ENCODE data around the gene PPP1R12A.
A peak's percentile ranks its signal among the peaks of the same experiment; 100 is the strongest.

PPP1R12A gene

GRCh38 chr12:79934281-79935020, 446 bp downstream of the PPP1R12A start:
- peak; percentile 46 for DNase-seq

- DNase-seq = peak; percentile 41
These were observed 1.2 kb downstream of the PPP1R12A start for GRCh38 chr12:79933532-79934264.

- DNase-seq = no peak
These were observed 1.9 kb downstream of the PPP1R12A start for GRCh38 chr12:79933043-79933442.

GRCh38 chr12:79932357-79932756, 2.5 kb downstream of the PPP1R12A start:
- DNase-seq = no peak

- DNase-seq = no peak
These were observed 5.8 kb downstream of the PPP1R12A start for GRCh38 chr12:79929065-79929464.

GRCh38 chr12:79927772-79928474, 7.0 kb downstream of the PPP1R12A start:
- peak; percentile 76 for DNase-seq

- DNase-seq = no peak
These were observed 7.9 kb downstream of the PPP1R12A start for GRCh38 chr12:79926951-79927350.

- no peak for DNase-seq
These were observed 9.4 kb downstream of the PPP1R12A start for GRCh38 chr12:79925492-79925891.

- no peak for DNase-seq
These were observed 13.1 kb downstream of the PPP1R12A start for GRCh38 chr12:79921786-79922185.

GRCh38 chr12:79920421-79921238, 14.3 kb downstream of the PPP1R12A start:
- no peak for DNase-seq

GRCh38 chr12:79919762-79920161, 15.1 kb downstream of the PPP1R12A start:
- DNase-seq = no peak

- no peak for DNase-seq
These were observed 18.1 kb downstream of the PPP1R12A start for GRCh38 chr12:79916826-79917225.

GRCh38 chr12:79911889-79912656, 22.8 kb downstream of the PPP1R12A start:
- no peak for DNase-seq

- DNase-seq = no peak
These were observed 26.5 kb downstream of the PPP1R12A start for GRCh38 chr12:79908366-79908765.

- DNase-seq = no peak
These were observed 33.4 kb downstream of the PPP1R12A start for GRCh38 chr12:79901506-79901905.

- DNase-seq = no peak
These were observed 33.9 kb downstream of the PPP1R12A start for GRCh38 chr12:79900951-79901350.

GRCh38 chr12:79900199-79900598, 34.7 kb downstream of the PPP1R12A start:
- no peak for DNase-seq

- no peak for DNase-seq
These were observed 37.3 kb downstream of the PPP1R12A start for GRCh38 chr12:79897617-79898016.

- DNase-seq = no peak
These were observed 39.1 kb downstream of the PPP1R12A start for GRCh38 chr12:79895804-79896203.

GRCh38 chr12:79895071-79895470, 39.8 kb downstream of the PPP1R12A start:
- no peak for DNase-seq

GRCh38 chr12:79891506-79892162, 43.3 kb downstream of the PPP1R12A start:
- no peak for DNase-seq

- DNase-seq = no peak
These were observed 47.0 kb downstream of the PPP1R12A start for GRCh38 chr12:79887890-79888289.

Data from CD4-positive, alpha-beta T cell treated with Interleukin-10 for 1 hour (primary cell).